GM12892 (cell line): Measurements from ENCODE around the gene CERS5.

Experiments
- POLR2A ChIP-seq: IDR thresholded peaks from 2 replicates; pipeline ENCODE4 v1.6.1; 2011; ENCODE audit warnings: low read depth, low read length, control low read depth
- POLR2AphosphoS5 ChIP-seq: IDR thresholded peaks from 2 replicates; pipeline ENCODE4 v1.6.1; 2011; ENCODE audit warnings: low read depth, low read length, control low read depth

DNA sequence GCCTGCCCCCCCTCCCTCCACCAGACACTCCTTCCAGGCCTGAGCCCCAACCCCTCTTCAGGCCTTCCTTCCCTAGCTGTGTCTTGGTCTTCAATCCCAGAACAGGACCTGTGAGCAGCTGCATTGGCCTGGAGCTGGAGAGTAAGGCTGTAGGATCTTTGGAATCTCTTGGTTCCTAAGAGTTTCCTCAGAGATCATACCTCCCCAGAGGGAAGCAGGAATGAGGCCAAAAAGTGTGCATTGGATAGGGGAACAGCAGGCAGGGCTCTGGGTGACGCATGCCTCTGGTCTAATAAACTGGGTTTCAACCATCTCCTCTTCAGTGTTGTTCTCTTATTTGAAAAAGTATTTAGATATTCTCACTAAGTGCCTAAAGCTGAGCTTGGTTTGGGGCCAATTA, 83.9 kb downstream of the CERS5 start:
- TF ChIP-seq POLR2AphosphoS5 = no peak
- TF ChIP-seq POLR2A = no peak
